ENCODE measurements around the gene PTPRN2. TPM values are rescaled to one million over a fixed set of nuclear protein-coding genes. Genes with fewer than 3 reads are reported as not detected.

The PTPRN2 gene
- polyA plus RNA-seq, 1 of the 3 experiments (the other 2 are of a cell fraction) = 4.0 TPM

GRCh38 chr7:157662981-157663716, 924.5 kb downstream of the PTPRN2 start (continued):
- TF ChIP-seq, protein P1, sequence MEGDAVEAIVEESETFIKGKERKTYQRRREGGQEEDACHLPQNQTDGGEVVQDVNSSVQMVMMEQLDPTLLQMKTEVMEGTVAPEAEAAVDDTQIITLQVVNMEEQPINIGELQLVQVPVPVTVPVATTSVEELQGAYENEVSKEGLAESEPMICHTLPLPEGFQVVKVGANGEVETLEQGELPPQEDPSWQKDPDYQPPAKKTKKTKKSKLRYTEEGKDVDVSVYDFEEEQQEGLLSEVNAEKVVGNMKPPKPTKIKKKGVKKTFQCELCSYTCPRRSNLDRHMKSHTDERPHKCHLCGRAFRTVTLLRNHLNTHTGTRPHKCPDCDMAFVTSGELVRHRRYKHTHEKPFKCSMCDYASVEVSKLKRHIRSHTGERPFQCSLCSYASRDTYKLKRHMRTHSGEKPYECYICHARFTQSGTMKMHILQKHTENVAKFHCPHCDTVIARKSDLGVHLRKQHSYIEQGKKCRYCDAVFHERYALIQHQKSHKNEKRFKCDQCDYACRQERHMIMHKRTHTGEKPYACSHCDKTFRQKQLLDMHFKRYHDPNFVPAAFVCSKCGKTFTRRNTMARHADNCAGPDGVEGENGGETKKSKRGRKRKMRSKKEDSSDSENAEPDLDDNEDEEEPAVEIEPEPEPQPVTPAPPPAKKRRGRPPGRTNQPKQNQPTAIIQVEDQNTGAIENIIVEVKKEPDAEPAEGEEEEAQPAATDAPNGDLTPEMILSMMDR (IDR thresholded peaks at IDR 0.05) = no peak
- TF ChIP-seq YY1 (IDR thresholded peaks at IDR 0.05; ENCODE audit: low read depth) = no peak

GRCh38 chr7:157662110-157662791, 925.4 kb downstream of the PTPRN2 start:
- TF ChIP-seq GATA2 (CRISPR knock-in tag; IDR thresholded peaks at IDR 0.05) = no peak
- TF ChIP-seq POLR2AphosphoS5 (IDR thresholded peaks at IDR 0.05; ENCODE audit: low read depth, low read length) = no peak
- Histone ChIP-seq H3K9me3 (no peaks in the 10 kb centered on the region), H4K20me1 (ENCODE audit: insufficient read depth) (no peaks in the 10 kb centered on the region), H3K4me3 (ENCODE audit: low read depth in 2 of 2, low read length in 1 of 2) (no peak overlapping the region), H3K4me1 (ENCODE audit: control insufficient read depth in 1 of 2, insufficient read depth in 2 of 2, low read depth in 1 of 2, low read length in 1 of 2) (peaks cover 0 to 14% of the 10 kb centered on the region in 2 experiments; a peak in 1 of 4 replicates), H3K79me2 (ENCODE audit: insufficient read depth) (no peaks in the 10 kb centered on the region), H3F3A (replicated peaks; ENCODE audit: insufficient read depth) (no peaks in the 10 kb centered on the region), H3K9ac (no peak overlapping the region), H3K27ac (ENCODE audit: low read depth in 2 of 2, low read length in 1 of 2) (no peak overlapping the region), H2AFZ (ENCODE audit: low read depth) (no peak overlapping the region), H3K27me3 (ENCODE audit: insufficient read depth) (no peaks in the 10 kb centered on the region), H3K9me2 (no peaks in the 10 kb centered on the region), H3K36me3 (replicated peaks in 1 of 2; ENCODE audit: control insufficient read depth in 1 of 2, insufficient read depth in 2 of 2, low read length in 1 of 2) (no peaks in the 10 kb centered on the region), H3K4me2 (no peak overlapping the region)
- WGBS (ENCODE audit: low lambda C conversion rate) = 80% methylated on average over 25 of the region's 26 CpGs
- CTCF ChIA-PET = no interaction called here
- no peak for DNase-seq
- POLR2A ChIA-PET = no interaction called here

DNA sequence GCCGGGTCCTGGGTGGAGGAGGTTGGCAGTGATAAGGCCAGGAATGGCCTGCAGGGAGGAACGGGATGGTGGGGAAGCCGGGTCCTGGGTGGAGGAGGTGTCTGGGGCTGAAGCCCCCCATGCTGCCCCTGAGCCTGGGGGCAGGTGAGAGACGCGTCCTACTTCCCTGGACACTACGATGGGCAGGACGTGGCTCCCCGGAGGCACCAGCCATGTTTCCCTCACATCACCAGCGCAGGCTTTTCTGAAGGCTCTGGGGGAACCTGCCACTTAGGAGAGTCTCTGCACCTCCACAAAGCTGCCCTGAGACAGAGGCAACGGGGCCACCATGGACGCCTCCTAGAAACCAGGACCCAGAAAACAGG, 926.0 kb downstream of the PTPRN2 start:
- DNase-seq = no peak
- WGBS (ENCODE audit: low lambda C conversion rate) = 69% methylated on average over 11 of the region's 11 CpGs
- no peaks in the 10 kb centered on the region for H3K36me3 ChIP-seq (replicated peaks in 1 of 2; ENCODE audit: control insufficient read depth in 1 of 2, insufficient read depth in 2 of 2, low read length in 1 of 2)
- H3K79me2 ChIP-seq (ENCODE audit: insufficient read depth) = no peaks in the 10 kb centered on the region
- no peak overlapping the region for H3K9ac ChIP-seq
- no peaks in the 10 kb centered on the region for H3K9me3 ChIP-seq
- no peak overlapping the region for H3K4me2 ChIP-seq
- H3K4me1 ChIP-seq (ENCODE audit: control insufficient read depth in 1 of 2, insufficient read depth in 2 of 2, low read depth in 1 of 2, low read length in 1 of 2) = peaks cover 0 to 14% of the 10 kb centered on the region in 2 experiments; a peak in 1 of 4 replicates
- H3F3A ChIP-seq (replicated peaks; ENCODE audit: insufficient read depth) = no peaks in the 10 kb centered on the region
- no peak overlapping the region for H3K27ac ChIP-seq (ENCODE audit: low read depth in 2 of 2, low read length in 1 of 2)
- no peaks in the 10 kb centered on the region for H3K9me2 ChIP-seq
- no peaks in the 10 kb centered on the region for H4K20me1 ChIP-seq (ENCODE audit: insufficient read depth)
- no peak overlapping the region for H2AFZ ChIP-seq (ENCODE audit: low read depth)
- H3K4me3 ChIP-seq (ENCODE audit: low read depth in 2 of 2, low read length in 1 of 2) = no peak overlapping the region
- H3K27me3 ChIP-seq (ENCODE audit: insufficient read depth) = no peaks in the 10 kb centered on the region
- POLR2A ChIA-PET = interaction anchor here (0.6 kb wide), 1 partner anchor 753 kb away, joined by 3 read pairs; no protein-coding TSS in a partner anchor
- TF ChIP-seq TAF1 (IDR thresholded peaks at IDR 0.05; ENCODE audit: borderline replicate concordance, low read depth, low read length) (no peak), JUND (IDR thresholded peaks at IDR 0.05) (no peak)
- TF ChIP-seq, protein P2, sequence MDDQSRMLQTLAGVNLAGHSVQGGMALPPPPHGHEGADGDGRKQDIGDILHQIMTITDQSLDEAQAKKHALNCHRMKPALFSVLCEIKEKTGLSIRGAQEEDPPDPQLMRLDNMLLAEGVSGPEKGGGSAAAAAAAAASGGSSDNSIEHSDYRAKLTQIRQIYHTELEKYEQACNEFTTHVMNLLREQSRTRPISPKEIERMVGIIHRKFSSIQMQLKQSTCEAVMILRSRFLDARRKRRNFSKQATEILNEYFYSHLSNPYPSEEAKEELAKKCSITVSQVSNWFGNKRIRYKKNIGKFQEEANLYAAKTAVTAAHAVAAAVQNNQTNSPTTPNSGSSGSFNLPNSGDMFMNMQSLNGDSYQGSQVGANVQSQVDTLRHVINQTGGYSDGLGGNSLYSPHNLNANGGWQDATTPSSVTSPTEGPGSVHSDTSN (IDR thresholded peaks at IDR 0.05) = no peak
- CTCF ChIA-PET = no interaction called here
